ENCODE data around the gene SCN5A. TPM values are rescaled to one million over a fixed set of nuclear protein-coding genes. Genes with fewer than 3 reads are reported as not detected.

Gene SCN5A
- total RNA-seq, 1 experiment from 2014 or later = 0.54 TPM

DNA sequence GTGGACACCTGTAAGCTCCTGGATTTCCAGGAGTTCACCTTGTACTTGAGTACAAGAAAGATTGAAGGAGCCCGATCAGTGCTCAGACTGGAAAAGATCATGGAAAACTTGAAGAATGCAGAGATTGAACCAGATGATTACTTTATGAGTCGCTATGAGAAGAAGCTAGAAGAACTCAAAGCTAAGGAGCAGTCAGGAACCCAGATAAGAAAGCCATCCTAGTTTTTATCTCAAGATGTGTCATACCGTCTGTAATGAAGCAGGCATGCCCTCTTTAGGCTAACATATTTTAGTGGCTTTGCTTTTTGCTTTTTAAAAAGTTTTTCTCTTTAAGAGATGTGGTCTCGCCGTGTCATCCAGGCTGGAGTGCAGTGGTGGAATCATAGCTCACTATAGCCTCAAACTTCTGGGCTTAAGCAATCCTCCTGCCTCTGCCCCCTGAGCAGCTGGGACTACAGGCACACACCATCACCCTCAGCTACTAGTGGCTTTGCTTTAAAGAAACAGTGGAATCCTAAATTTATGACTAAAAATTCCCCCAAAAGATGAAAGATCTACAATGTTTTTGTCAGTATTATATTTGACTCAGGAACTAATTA, 125.2 kb downstream of the SCN5A start:
- intact Hi-C loops (cut with micrococcal nuclease; ENCODE audit: unreplicated experiment) = no loop called here
- Histone ChIP-seq H3K4me3 (ENCODE audit: low read depth, low read length, poor library complexity, severe bottlenecking) (no peak overlapping the region), H3K27ac (ENCODE audit: low read depth, low read length, poor library complexity, severe bottlenecking) (no peak overlapping the region), H3K9me3 (ENCODE audit: low read depth, low read length, poor library complexity, severe bottlenecking) (no peaks in the 10 kb centered on the region), H3K36me3 (ENCODE audit: insufficient read depth, low read length, poor library complexity, severe bottlenecking) (peaks cover 4% of the 10 kb centered on the region), H3K27me3 (replicated peaks; ENCODE audit: insufficient read depth, low read depth, low read length, poor library complexity) (no peaks in the 10 kb centered on the region), H3K4me1 (ENCODE audit: insufficient read depth, low read length, poor library complexity, severe bottlenecking) (no peaks in the 10 kb centered on the region)
- ChIA-PET POLR2A (ENCODE audit: low non-redundant PET) (no interaction called here), CTCF (no interaction called here)
- no peak for DNase-seq (ENCODE audit: low spot score)
- BruUV-seq (replicated peaks) = no TSS peak
- TF ChIP-seq, protein P1, sequence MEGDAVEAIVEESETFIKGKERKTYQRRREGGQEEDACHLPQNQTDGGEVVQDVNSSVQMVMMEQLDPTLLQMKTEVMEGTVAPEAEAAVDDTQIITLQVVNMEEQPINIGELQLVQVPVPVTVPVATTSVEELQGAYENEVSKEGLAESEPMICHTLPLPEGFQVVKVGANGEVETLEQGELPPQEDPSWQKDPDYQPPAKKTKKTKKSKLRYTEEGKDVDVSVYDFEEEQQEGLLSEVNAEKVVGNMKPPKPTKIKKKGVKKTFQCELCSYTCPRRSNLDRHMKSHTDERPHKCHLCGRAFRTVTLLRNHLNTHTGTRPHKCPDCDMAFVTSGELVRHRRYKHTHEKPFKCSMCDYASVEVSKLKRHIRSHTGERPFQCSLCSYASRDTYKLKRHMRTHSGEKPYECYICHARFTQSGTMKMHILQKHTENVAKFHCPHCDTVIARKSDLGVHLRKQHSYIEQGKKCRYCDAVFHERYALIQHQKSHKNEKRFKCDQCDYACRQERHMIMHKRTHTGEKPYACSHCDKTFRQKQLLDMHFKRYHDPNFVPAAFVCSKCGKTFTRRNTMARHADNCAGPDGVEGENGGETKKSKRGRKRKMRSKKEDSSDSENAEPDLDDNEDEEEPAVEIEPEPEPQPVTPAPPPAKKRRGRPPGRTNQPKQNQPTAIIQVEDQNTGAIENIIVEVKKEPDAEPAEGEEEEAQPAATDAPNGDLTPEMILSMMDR (conservative IDR thresholded peaks at IDR 0.05; ENCODE audit: low read depth, low read length) = no peak
- TF ChIP-seq EZH2 (IDR thresholded peaks at IDR 0.05; ENCODE audit: borderline replicate concordance, low read depth, low read length, poor library complexity, severe bottlenecking) = no peak

DNA sequence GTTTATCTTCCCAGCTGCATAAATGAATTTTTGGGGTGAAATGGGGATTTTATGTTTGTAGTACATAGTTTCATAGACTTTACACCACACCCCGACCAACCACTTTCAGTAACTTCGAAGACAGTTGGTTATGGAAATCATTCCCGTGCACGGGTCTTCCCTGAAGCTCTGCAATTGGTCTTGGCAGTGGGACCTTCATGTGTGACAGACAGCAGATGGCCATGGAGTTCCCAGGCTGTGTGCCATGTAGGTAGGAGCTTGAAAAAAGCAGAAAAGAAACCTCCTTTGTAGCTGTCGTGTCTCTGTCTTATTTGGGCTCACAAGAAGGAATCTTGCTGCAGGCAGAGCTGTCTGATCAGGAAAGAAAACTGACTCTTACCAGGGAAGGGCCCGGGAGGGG, 127.5 kb downstream of the SCN5A start:
- Histone ChIP-seq H3K4me3 (ENCODE audit: low read depth, low read length, poor library complexity, severe bottlenecking) (no peak overlapping the region), H3K9me3 (ENCODE audit: low read depth, low read length, poor library complexity, severe bottlenecking) (no peaks in the 10 kb centered on the region), H3K36me3 (ENCODE audit: insufficient read depth, low read length, poor library complexity, severe bottlenecking) (peaks cover 4% of the 10 kb centered on the region), H3K27ac (ENCODE audit: low read depth, low read length, poor library complexity, severe bottlenecking) (no peak overlapping the region), H3K27me3 (replicated peaks; ENCODE audit: insufficient read depth, low read depth, low read length, poor library complexity) (no peaks in the 10 kb centered on the region), H3K4me1 (ENCODE audit: insufficient read depth, low read length, poor library complexity, severe bottlenecking) (no peaks in the 10 kb centered on the region)
- TF ChIP-seq, protein P1 (conservative IDR thresholded peaks at IDR 0.05; ENCODE audit: low read depth, low read length) = no peak
- TF ChIP-seq EZH2 (IDR thresholded peaks at IDR 0.05; ENCODE audit: borderline replicate concordance, low read depth, low read length, poor library complexity, severe bottlenecking) = no peak
- ChIA-PET POLR2A (ENCODE audit: low non-redundant PET) (no interaction called here), CTCF (interaction anchor here (0.8 to 1.2 kb wide), 4 partner anchors 9 to 134 kb away, joined by 3 to 8 read pairs (median 5); no protein-coding TSS in a partner anchor)
- intact Hi-C loops (cut with micrococcal nuclease; ENCODE audit: unreplicated experiment) = no loop called here
- BruUV-seq (replicated peaks) = no TSS peak
- no peak for DNase-seq (ENCODE audit: low spot score)

DNA sequence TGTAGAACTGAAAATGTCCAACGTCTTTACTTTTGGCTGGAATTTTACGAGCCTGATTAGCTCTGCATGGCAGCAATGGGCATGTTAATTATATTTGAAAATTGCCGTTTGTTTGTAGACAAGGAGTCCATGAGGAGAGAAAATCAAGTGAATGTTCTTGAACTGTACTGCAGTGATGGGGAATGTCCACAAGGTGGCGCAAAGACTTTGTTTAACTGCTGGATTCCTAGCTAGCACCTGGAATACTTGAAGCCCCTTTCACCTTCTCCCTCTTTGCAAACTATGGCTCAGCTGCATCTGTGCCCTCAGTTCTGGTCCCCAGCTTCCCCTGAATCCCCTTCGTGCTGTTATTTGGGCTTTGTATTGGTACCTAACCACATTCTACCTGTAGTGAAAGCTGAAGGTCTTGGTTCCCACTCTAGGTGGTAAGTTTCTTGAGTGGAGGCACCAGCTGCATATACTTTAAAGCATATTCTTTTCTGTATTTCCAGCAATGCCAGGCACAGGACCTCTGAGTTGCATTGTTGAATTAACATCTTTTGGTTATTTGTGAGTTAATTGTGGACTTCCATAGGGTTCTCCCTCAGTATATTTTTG, 128.0 kb downstream of the SCN5A start:
- H3K36me3 ChIP-seq (ENCODE audit: insufficient read depth, low read length, poor library complexity, severe bottlenecking) = peaks cover 4% of the 10 kb centered on the region
- DNase-seq (ENCODE audit: low spot score) = peak; percentile 47
- intact Hi-C loops (cut with micrococcal nuclease; ENCODE audit: unreplicated experiment) = loop anchor here (1.0 kb wide), 2 partner anchors 130 to 134 kb away; no protein-coding TSS in a partner anchor
- H3K4me3 ChIP-seq (ENCODE audit: low read depth, low read length, poor library complexity, severe bottlenecking) = no peak overlapping the region
- no peaks in the 10 kb centered on the region for H3K9me3 ChIP-seq (ENCODE audit: low read depth, low read length, poor library complexity, severe bottlenecking)
- no TSS peak for BruUV-seq (replicated peaks)
- no peaks in the 10 kb centered on the region for H3K27me3 ChIP-seq (replicated peaks; ENCODE audit: insufficient read depth, low read depth, low read length, poor library complexity)
- TF ChIP-seq EZH2 (IDR thresholded peaks at IDR 0.05; ENCODE audit: borderline replicate concordance, low read depth, low read length, poor library complexity, severe bottlenecking) = no peak
- TF ChIP-seq, protein P1 (conservative IDR thresholded peaks at IDR 0.05; ENCODE audit: low read depth, low read length) = peak; percentile 69
- no peak overlapping the region for H3K27ac ChIP-seq (ENCODE audit: low read depth, low read length, poor library complexity, severe bottlenecking)
- CTCF ChIA-PET = interaction anchor here (0.6 to 1.2 kb wide), 4 partner anchors 9 to 1967 kb away, joined by 3 to 6 read pairs (median 4); no protein-coding TSS in a partner anchor
- POLR2A ChIA-PET (ENCODE audit: low non-redundant PET) = no interaction called here
- no peaks in the 10 kb centered on the region for H3K4me1 ChIP-seq (ENCODE audit: insufficient read depth, low read length, poor library complexity, severe bottlenecking)

All from A673 (cell line).